Measurements from ENCODE around the gene WDR19. TPM values are rescaled to one million over a fixed set of nuclear protein-coding genes. Genes with fewer than 3 reads are reported as not detected.
"Not testable (repeated sequence)": the region's sequence is repeated elsewhere in the genome, so short reads cannot be mapped to it uniquely, and the experiment has no call there.

The WDR19 gene
- total RNA-seq, result 33.4 TPM

GRCh38 chr4:39181905-39182638 is at the start of gene WDR19:
WDR19 (plus strand) TSS chr4:39182529; CDS start chr4:39182558, 29 bp downstream.
- DNase-seq, result peak; percentile 100

- no peak for DNase-seq
These were observed 48.7 kb upstream of the WDR19 start for GRCh38 chr4:39133623-39134022.

GRCh38 chr4:39134683-39135306 is 47.5 kb upstream of the WDR19 start:
- DNase-seq, result peak; percentile 17

- DNase-seq, result not testable (repeated sequence)
These were observed 44.1 kb upstream of the WDR19 start for GRCh38 chr4:39138227-39138626.

GRCh38 chr4:39146211-39146610 is 36.1 kb upstream of the WDR19 start:
- DNase-seq, result no peak

GRCh38 chr4:39154009-39154408 is 28.3 kb upstream of the WDR19 start:
- no peak for DNase-seq

- DNase-seq, result no peak
These were observed 24.8 kb upstream of the WDR19 start for GRCh38 chr4:39157520-39157919.

- no peak for DNase-seq
These were observed 16.2 kb upstream of the WDR19 start for GRCh38 chr4:39166177-39166576.

GRCh38 chr4:39166669-39167068 is 15.7 kb upstream of the WDR19 start:
- no peak for DNase-seq

- DNase-seq, result no peak
These were observed 12.9 kb upstream of the WDR19 start for GRCh38 chr4:39169426-39169825.

GRCh38 chr4:39170301-39170700 is 12.0 kb upstream of the WDR19 start:
- DNase-seq, result no peak

GRCh38 chr4:39178706-39179105 is 3.6 kb upstream of the WDR19 start:
- DNase-seq, result no peak

- no peak for DNase-seq
These were observed 2.6 kb upstream of the WDR19 start for GRCh38 chr4:39179681-39180080.

GRCh38 chr4:39180629-39181028 is 1.7 kb upstream of the WDR19 start:
- DNase-seq, result not testable (repeated sequence)

- DNase-seq, result peak; percentile 2
These were observed 817 bp upstream of the WDR19 start for GRCh38 chr4:39181520-39181904.

- DNase-seq, result no peak
These were observed 19.6 kb downstream of the WDR19 start for GRCh38 chr4:39201963-39202362.

- DNase-seq, result no peak
These were observed 22.2 kb downstream of the WDR19 start for GRCh38 chr4:39204543-39204942.

GRCh38 chr4:39205000-39205399 is 22.7 kb downstream of the WDR19 start:
- peak; percentile 11 for DNase-seq

GRCh38 chr4:39205476-39205875 is 23.1 kb downstream of the WDR19 start:
- DNase-seq, result no peak

- DNase-seq, result no peak
These were observed 45.6 kb downstream of the WDR19 start for GRCh38 chr4:39227906-39228305.

- DNase-seq, result no peak
These were observed 46.0 kb downstream of the WDR19 start for GRCh38 chr4:39228377-39228776.

GRCh38 chr4:39230462-39230861 is 48.1 kb downstream of the WDR19 start:
- no peak for DNase-seq

- DNase-seq, result no peak
These were observed 49.3 kb downstream of the WDR19 start for GRCh38 chr4:39231660-39232059.

- DNase-seq, result no peak
These were observed 49.8 kb downstream of the WDR19 start for GRCh38 chr4:39232100-39232499.
